ENCODE results near the gene CBR3.

CBR3 gene

GRCh38 chr21:36160850-36161178, 25.9 kb downstream of the CBR3 start:
- H2AK5ac ChIP-seq (ENCODE audit: low read length): no peak overlapping the region
- H3K4me3 ChIP-seq (ENCODE audit: low read length): no peak overlapping the region
- H3K27me3 ChIP-seq (ENCODE audit: insufficient read depth, low read length, poor library complexity): no peaks in the 10 kb centered on the region
- H3K18ac ChIP-seq (ENCODE audit: low read length): no peak overlapping the region
- no peak overlapping the region for H3K56ac ChIP-seq (ENCODE audit: low read length)
- no peaks in the 10 kb centered on the region for H3K79me1 ChIP-seq (ENCODE audit: low read length)
- H3K9ac ChIP-seq (ENCODE audit: low read length): no peak overlapping the region
- H3K36me3 ChIP-seq (ENCODE audit: control insufficient read depth, insufficient read depth, low read length): no peaks in the 10 kb centered on the region
- no peak overlapping the region for H2BK120ac ChIP-seq (ENCODE audit: low read depth, low read length)
- H3K4me1 ChIP-seq (ENCODE audit: control insufficient read depth, low read depth, low read length): no peaks in the 10 kb centered on the region
- H3K4me2 ChIP-seq (ENCODE audit: low read length): no peak overlapping the region
- no peak overlapping the region for H2BK5ac ChIP-seq (ENCODE audit: low read length)
- no peak overlapping the region for H3K27ac ChIP-seq (ENCODE audit: low read depth, low read length)
- H3K4ac ChIP-seq (ENCODE audit: low read depth, low read length): no peak overlapping the region
- no peak overlapping the region for H4K5ac ChIP-seq (ENCODE audit: low read length)
- H2BK15ac ChIP-seq (replicated peaks; ENCODE audit: low read depth): no peak overlapping the region
- H3K23ac ChIP-seq (ENCODE audit: low read length): no peak overlapping the region
- DNase-seq: no peak
- H4K8ac ChIP-seq (ENCODE audit: low read depth, low read length): no peak overlapping the region
- no CpG with 5 or more reads among the region's 2 CpGs for WGBS (ENCODE audit: extremely low coverage, insufficient coverage, low lambda C conversion rate)
- no peaks in the 10 kb centered on the region for H3K79me2 ChIP-seq (ENCODE audit: control insufficient read depth, insufficient read depth, low read length)

GRCh38 chr21:36162631-36163030, 27.8 kb downstream of the CBR3 start:
- Histone ChIP-seq H3K79me2 (ENCODE audit: control insufficient read depth, insufficient read depth, low read length) (no peaks in the 10 kb centered on the region), H4K8ac (ENCODE audit: low read depth, low read length) (no peak overlapping the region), H4K5ac (ENCODE audit: low read length) (no peak overlapping the region), H3K4me3 (ENCODE audit: low read length) (no peak overlapping the region), H2BK120ac (ENCODE audit: low read depth, low read length) (no peak overlapping the region), H2BK15ac (replicated peaks; ENCODE audit: low read depth) (no peak overlapping the region), H3K27me3 (ENCODE audit: insufficient read depth, low read length, poor library complexity) (no peaks in the 10 kb centered on the region), H3K4me1 (ENCODE audit: control insufficient read depth, low read depth, low read length) (no peaks in the 10 kb centered on the region), H3K23ac (ENCODE audit: low read length) (no peak overlapping the region), H3K27ac (ENCODE audit: low read depth, low read length) (no peak overlapping the region), H3K18ac (ENCODE audit: low read length) (no peak overlapping the region), H3K79me1 (ENCODE audit: low read length) (no peaks in the 10 kb centered on the region), H3K4ac (ENCODE audit: low read depth, low read length) (no peak overlapping the region), H3K9ac (ENCODE audit: low read length) (no peak overlapping the region), H3K56ac (ENCODE audit: low read length) (no peak overlapping the region), H2AK5ac (ENCODE audit: low read length) (no peak overlapping the region), H2BK5ac (ENCODE audit: low read length) (no peak overlapping the region), H3K4me2 (ENCODE audit: low read length) (no peak overlapping the region), H3K36me3 (ENCODE audit: control insufficient read depth, insufficient read depth, low read length) (no peaks in the 10 kb centered on the region)
- no peak for DNase-seq
- WGBS (ENCODE audit: extremely low coverage, insufficient coverage, low lambda C conversion rate): no CpG with 5 or more reads among the region's 5 CpGs

GRCh38 chr21:36163750-36164741, 29.2 kb downstream of the CBR3 start:
- H4K5ac ChIP-seq (ENCODE audit: low read length): no peak overlapping the region
- H2AK5ac ChIP-seq (ENCODE audit: low read length): no peak overlapping the region
- DNase-seq: no peak
- no peaks in the 10 kb centered on the region for H3K36me3 ChIP-seq (ENCODE audit: control insufficient read depth, insufficient read depth, low read length)
- no peak overlapping the region for H2BK120ac ChIP-seq (ENCODE audit: low read depth, low read length)
- no peak overlapping the region for H3K27ac ChIP-seq (ENCODE audit: low read depth, low read length)
- no peak overlapping the region for H3K56ac ChIP-seq (ENCODE audit: low read length)
- H3K4me3 ChIP-seq (ENCODE audit: low read length): no peak overlapping the region
- H3K4ac ChIP-seq (ENCODE audit: low read depth, low read length): no peak overlapping the region
- H3K9ac ChIP-seq (ENCODE audit: low read length): no peak overlapping the region
- H3K79me2 ChIP-seq (ENCODE audit: control insufficient read depth, insufficient read depth, low read length): no peaks in the 10 kb centered on the region
- no peak overlapping the region for H3K4me2 ChIP-seq (ENCODE audit: low read length)
- H2BK15ac ChIP-seq (replicated peaks; ENCODE audit: low read depth): no peak overlapping the region
- WGBS (ENCODE audit: extremely low coverage, insufficient coverage, low lambda C conversion rate): no CpG with 5 or more reads among the region's 10 CpGs
- no peak overlapping the region for H4K8ac ChIP-seq (ENCODE audit: low read depth, low read length)
- H3K79me1 ChIP-seq (ENCODE audit: low read length): no peaks in the 10 kb centered on the region
- no peak overlapping the region for H3K18ac ChIP-seq (ENCODE audit: low read length)
- no peak overlapping the region for H2BK5ac ChIP-seq (ENCODE audit: low read length)
- no peaks in the 10 kb centered on the region for H3K4me1 ChIP-seq (ENCODE audit: control insufficient read depth, low read depth, low read length)
- no peak overlapping the region for H3K23ac ChIP-seq (ENCODE audit: low read length)
- no peaks in the 10 kb centered on the region for H3K27me3 ChIP-seq (ENCODE audit: insufficient read depth, low read length, poor library complexity)

GRCh38 chr21:36165356-36165755, 30.5 kb downstream of the CBR3 start:
- H3K79me1 ChIP-seq (ENCODE audit: low read length): no peaks in the 10 kb centered on the region
- H3K79me2 ChIP-seq (ENCODE audit: control insufficient read depth, insufficient read depth, low read length): no peaks in the 10 kb centered on the region
- H2BK120ac ChIP-seq (ENCODE audit: low read depth, low read length): no peak overlapping the region
- no peak overlapping the region for H3K18ac ChIP-seq (ENCODE audit: low read length)
- no peaks in the 10 kb centered on the region for H3K36me3 ChIP-seq (ENCODE audit: control insufficient read depth, insufficient read depth, low read length)
- no peak for DNase-seq
- H3K23ac ChIP-seq (ENCODE audit: low read length): no peak overlapping the region
- H4K5ac ChIP-seq (ENCODE audit: low read length): no peak overlapping the region
- H3K9ac ChIP-seq (ENCODE audit: low read length): no peak overlapping the region
- WGBS (ENCODE audit: extremely low coverage, insufficient coverage, low lambda C conversion rate): no CpG with 5 or more reads among the region's 11 CpGs
- H3K27me3 ChIP-seq (ENCODE audit: insufficient read depth, low read length, poor library complexity): no peaks in the 10 kb centered on the region
- H3K4me3 ChIP-seq (ENCODE audit: low read length): no peak overlapping the region
- H2AK5ac ChIP-seq (ENCODE audit: low read length): no peak overlapping the region
- H3K4me2 ChIP-seq (ENCODE audit: low read length): no peak overlapping the region
- no peak overlapping the region for H2BK15ac ChIP-seq (replicated peaks; ENCODE audit: low read depth)
- no peak overlapping the region for H3K27ac ChIP-seq (ENCODE audit: low read depth, low read length)
- H2BK5ac ChIP-seq (ENCODE audit: low read length): no peak overlapping the region
- H3K4me1 ChIP-seq (ENCODE audit: control insufficient read depth, low read depth, low read length): no peaks in the 10 kb centered on the region
- no peak overlapping the region for H3K56ac ChIP-seq (ENCODE audit: low read length)
- H4K8ac ChIP-seq (ENCODE audit: low read depth, low read length): no peak overlapping the region
- no peak overlapping the region for H3K4ac ChIP-seq (ENCODE audit: low read depth, low read length)

GRCh38 chr21:36166705-36167104, 31.8 kb downstream of the CBR3 start:
- no peak overlapping the region for H3K23ac ChIP-seq (ENCODE audit: low read length)
- no peak overlapping the region for H3K27ac ChIP-seq (ENCODE audit: low read depth, low read length)
- no peaks in the 10 kb centered on the region for H3K79me2 ChIP-seq (ENCODE audit: control insufficient read depth, insufficient read depth, low read length)
- H2AK5ac ChIP-seq (ENCODE audit: low read length): no peak overlapping the region
- no peak overlapping the region for H2BK120ac ChIP-seq (ENCODE audit: low read depth, low read length)
- H3K9ac ChIP-seq (ENCODE audit: low read length): no peak overlapping the region
- no peaks in the 10 kb centered on the region for H3K4me1 ChIP-seq (ENCODE audit: control insufficient read depth, low read depth, low read length)
- WGBS (ENCODE audit: extremely low coverage, insufficient coverage, low lambda C conversion rate): no CpG with 5 or more reads among the region's 7 CpGs
- H4K5ac ChIP-seq (ENCODE audit: low read length): no peak overlapping the region
- H3K4ac ChIP-seq (ENCODE audit: low read depth, low read length): no peak overlapping the region
- no peak overlapping the region for H2BK15ac ChIP-seq (replicated peaks; ENCODE audit: low read depth)
- no peaks in the 10 kb centered on the region for H3K27me3 ChIP-seq (ENCODE audit: insufficient read depth, low read length, poor library complexity)
- no peak overlapping the region for H2BK5ac ChIP-seq (ENCODE audit: low read length)
- H4K8ac ChIP-seq (ENCODE audit: low read depth, low read length): no peak overlapping the region
- peak overlapping the region; percentile 7 for H3K56ac ChIP-seq (ENCODE audit: low read length)
- peak; percentile 60 for DNase-seq
- no peak overlapping the region for H3K4me2 ChIP-seq (ENCODE audit: low read length)
- no peak overlapping the region for H3K4me3 ChIP-seq (ENCODE audit: low read length)
- H3K79me1 ChIP-seq (ENCODE audit: low read length): no peaks in the 10 kb centered on the region
- no peaks in the 10 kb centered on the region for H3K36me3 ChIP-seq (ENCODE audit: control insufficient read depth, insufficient read depth, low read length)
- H3K18ac ChIP-seq (ENCODE audit: low read length): no peak overlapping the region

GRCh38 chr21:36167541-36167940, 32.7 kb downstream of the CBR3 start:
- no peaks in the 10 kb centered on the region for H3K79me2 ChIP-seq (ENCODE audit: control insufficient read depth, insufficient read depth, low read length)
- no peak overlapping the region for H2BK120ac ChIP-seq (ENCODE audit: low read depth, low read length)
- H2AK5ac ChIP-seq (ENCODE audit: low read length): no peak overlapping the region
- H3K27me3 ChIP-seq (ENCODE audit: insufficient read depth, low read length, poor library complexity): no peaks in the 10 kb centered on the region
- H3K4ac ChIP-seq (ENCODE audit: low read depth, low read length): no peak overlapping the region
- H2BK15ac ChIP-seq (replicated peaks; ENCODE audit: low read depth): no peak overlapping the region
- H4K5ac ChIP-seq (ENCODE audit: low read length): no peak overlapping the region
- no peak overlapping the region for H2BK5ac ChIP-seq (ENCODE audit: low read length)
- no peak overlapping the region for H3K56ac ChIP-seq (ENCODE audit: low read length)
- H3K4me1 ChIP-seq (ENCODE audit: control insufficient read depth, low read depth, low read length): no peaks in the 10 kb centered on the region
- H3K23ac ChIP-seq (ENCODE audit: low read length): no peak overlapping the region
- H3K27ac ChIP-seq (ENCODE audit: low read depth, low read length): no peak overlapping the region
- no peak for DNase-seq
- no peak overlapping the region for H3K4me2 ChIP-seq (ENCODE audit: low read length)
- no peak overlapping the region for H3K18ac ChIP-seq (ENCODE audit: low read length)
- H3K79me1 ChIP-seq (ENCODE audit: low read length): no peaks in the 10 kb centered on the region
- no peak overlapping the region for H4K8ac ChIP-seq (ENCODE audit: low read depth, low read length)
- H3K4me3 ChIP-seq (ENCODE audit: low read length): no peak overlapping the region
- no peaks in the 10 kb centered on the region for H3K36me3 ChIP-seq (ENCODE audit: control insufficient read depth, insufficient read depth, low read length)
- WGBS (ENCODE audit: extremely low coverage, insufficient coverage, low lambda C conversion rate): no CpG with 5 or more reads among the region's 4 CpGs
- H3K9ac ChIP-seq (ENCODE audit: low read length): no peak overlapping the region

Data from mesendoderm (in vitro differentiated cells).